OCI-LY7 (cell line): ENCODE data around the gene DNER. TPM values are rescaled to one million over a fixed set of nuclear protein-coding genes. Genes with fewer than 3 reads are reported as not detected.

Experiments
- BruUV-seq: library from RNA; stranded (reverse); fragments of 400-500 nt; replicated peaks from 2 replicates; lab custom pipeline; 2021; lab: Mats Ljungman, UMichigan
- CTCF ChIA-PET: fragments of 300-600 bp; sonication (Branson Sonifier 250); formaldehyde crosslinking; loops from one replicate; lab custom pipeline; 2022; ENCODE audit warnings: antibody characterized with exemption; ENCODE audit not compliant: unreplicated experiment; lab: Charles Lee
- POLR2A ChIA-PET: fragments of 300-600 bp; sonication (Branson Sonifier 250); formaldehyde crosslinking; loops from one replicate; lab custom pipeline; 2022; ENCODE audit warnings: antibody characterized with exemption; lab: Charles Lee
- DNase-seq: peaks from one replicate; pipeline ENCODE4 v3.0.0-alpha.2; 2015; ENCODE audit warnings: low spot score
- H2AFZ ChIP-seq: fragments of 200-600 bp; sonication (generic), shearing (Covaris generic); 2 replicates; pipeline ENCODE4 v1.6.1; 2014; ENCODE audit warnings: mild to moderate bottlenecking, antibody characterized with exemption, low read length, moderate library complexity
- H3K27ac ChIP-seq: fragments of 200-600 bp; sonication (generic); 2 replicates; pipeline ENCODE4 v1.5.1; 2014; ENCODE audit warnings: mixed run types, low read depth, mild to moderate bottlenecking, moderate library complexity, low read length, inconsistent platforms; ENCODE audit not compliant: poor library complexity, severe bottlenecking
- H3K36me3 ChIP-seq: fragments of 200-600 bp; sonication (generic); 2 replicates; pipeline ENCODE4 v1.6.1; 2014; ENCODE audit warnings: mild to moderate bottlenecking, antibody characterized with exemption, low read length, moderate library complexity, mixed read lengths; ENCODE audit not compliant: insufficient read depth
- H3K4me1 ChIP-seq: fragments of 200-600 bp; sonication (generic); 2 replicates; pipeline ENCODE4 v1.5.1; 2014; ENCODE audit warnings: mild to moderate bottlenecking, low read length; ENCODE audit not compliant: insufficient read depth, poor library complexity, severe bottlenecking
- H3K4me2 ChIP-seq: fragments of 200-600 bp; sonication (generic); 2 replicates; pipeline ENCODE4 v1.6.1; 2014; ENCODE audit warnings: mild to moderate bottlenecking, low read length
- H3K4me3 ChIP-seq: fragments of 200-600 bp; sonication (generic); 2 replicates; pipeline ENCODE4 v1.5.1; 2014; ENCODE audit warnings: mild to moderate bottlenecking, low read depth, low read length; ENCODE audit not compliant: poor library complexity, severe bottlenecking
- H3K79me2 ChIP-seq: fragments of 200-600 bp; sonication (generic); 2 replicates; pipeline ENCODE4 v1.6.1; 2016; ENCODE audit warnings: low read depth, mild to moderate bottlenecking, low read length, moderate library complexity, mixed read lengths; ENCODE audit not compliant: insufficient read depth
- H3K9me2 ChIP-seq: fragments of 200-600 bp; sonication (generic); 2 replicates; pipeline ENCODE4 v1.6.1; 2016; ENCODE audit warnings: mild to moderate bottlenecking, low read length, mixed read lengths; ENCODE audit not compliant: insufficient read depth
- H3K9me3 ChIP-seq: fragments of 200-600 bp; sonication (generic); 2 replicates; pipeline ENCODE4 v1.6.1; 2014; ENCODE audit warnings: mild to moderate bottlenecking, mixed run types, low read length, mixed read lengths
- H4K20me1 ChIP-seq: fragments of 200-600 bp; sonication (generic); 2 replicates; pipeline ENCODE4 v1.6.1; 2014; ENCODE audit warnings: mild to moderate bottlenecking, antibody characterized with exemption, low read length, moderate library complexity, mixed read lengths; ENCODE audit not compliant: insufficient read depth
- EZH2phosphoT487 ChIP-seq: fragments of 200-600 bp; sonication (generic); IDR thresholded peaks from 2 replicates; pipeline ENCODE4 v1.6.1; 2018; ENCODE audit warnings: low read depth, borderline replicate concordance, mild to moderate bottlenecking, mixed run types, antibody characterized with exemption, low read length, moderate library complexity, mixed read lengths
- intact Hi-C: fragments of 100-400 bp; cut with micrococcal nuclease; formaldehyde crosslinking; loops from one replicate; pipeline ENCODE4 v1.10.0; 2022; ENCODE audit not compliant: unreplicated experiment
- total RNA-seq, 2 experiments: library from RNA; depleted of rRNA in 1 of 2; stranded (reverse); fragments of >200 nt in 1 of 2; shearing (Covaris generic) in 1 of 2; gene quantifications; 2 replicates each; pipeline ENCODE4 v1.2.3, GENCODE V29; 2014 to 2022
- TF ChIP-seq, protein P1 (sequence below): fragments of 200-600 bp; sonication (generic); conservative IDR thresholded peaks from 2 replicates; pipeline ENCODE4 v1.5.1; 2014; ENCODE audit warnings: mild to moderate bottlenecking, antibody characterized with exemption, low read length, moderate library complexity, mixed read lengths

The DNER gene
- total RNA-seq, 2 experiments from 2014 or later = not detected

DNA sequence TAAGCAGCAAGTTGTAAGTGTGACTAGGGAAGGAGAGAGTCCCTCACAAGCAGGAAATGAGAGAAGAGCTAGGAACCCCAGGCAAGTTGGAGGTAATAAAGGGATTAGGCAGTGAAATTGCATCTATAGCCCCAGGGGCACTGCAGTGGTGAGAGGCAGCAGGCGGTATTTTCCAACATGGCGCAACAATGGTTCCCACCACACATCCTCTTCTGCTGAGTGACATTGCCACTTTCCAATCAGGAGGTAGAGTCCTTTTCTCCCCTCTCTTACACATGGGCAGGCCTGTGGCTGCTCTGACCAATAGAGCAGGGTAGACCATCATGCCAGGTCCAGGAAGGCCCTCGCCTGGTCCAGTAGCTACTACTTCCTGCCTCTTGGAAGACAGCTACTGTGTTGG lies 86.6 kb downstream of the DNER start:
- no peak overlapping the region for H3K27ac ChIP-seq
- BruUV-seq = no TSS peak
- POLR2A ChIA-PET = interaction anchor here (0.6 kb wide), 1 partner anchor 201 kb away, joined by 3 read pairs; no protein-coding TSS in a partner anchor
- no peak for DNase-seq
- intact Hi-C loops = no loop called here
- no peaks in the 10 kb centered on the region for H4K20me1 ChIP-seq
- no peaks in the 10 kb centered on the region for H3K9me3 ChIP-seq
- H3K4me3 ChIP-seq = no peak overlapping the region
- no peak overlapping the region for H2AFZ ChIP-seq
- no peaks in the 10 kb centered on the region for H3K9me2 ChIP-seq
- no peaks in the 10 kb centered on the region for H3K36me3 ChIP-seq
- CTCF ChIA-PET = interaction anchor here (1.0 kb wide), 1 partner anchor 50 kb away, joined by 3 read pairs; no protein-coding TSS in a partner anchor
- no peaks in the 10 kb centered on the region for H3K4me1 ChIP-seq
- no peaks in the 10 kb centered on the region for H3K79me2 ChIP-seq
- TF ChIP-seq, protein P1, sequence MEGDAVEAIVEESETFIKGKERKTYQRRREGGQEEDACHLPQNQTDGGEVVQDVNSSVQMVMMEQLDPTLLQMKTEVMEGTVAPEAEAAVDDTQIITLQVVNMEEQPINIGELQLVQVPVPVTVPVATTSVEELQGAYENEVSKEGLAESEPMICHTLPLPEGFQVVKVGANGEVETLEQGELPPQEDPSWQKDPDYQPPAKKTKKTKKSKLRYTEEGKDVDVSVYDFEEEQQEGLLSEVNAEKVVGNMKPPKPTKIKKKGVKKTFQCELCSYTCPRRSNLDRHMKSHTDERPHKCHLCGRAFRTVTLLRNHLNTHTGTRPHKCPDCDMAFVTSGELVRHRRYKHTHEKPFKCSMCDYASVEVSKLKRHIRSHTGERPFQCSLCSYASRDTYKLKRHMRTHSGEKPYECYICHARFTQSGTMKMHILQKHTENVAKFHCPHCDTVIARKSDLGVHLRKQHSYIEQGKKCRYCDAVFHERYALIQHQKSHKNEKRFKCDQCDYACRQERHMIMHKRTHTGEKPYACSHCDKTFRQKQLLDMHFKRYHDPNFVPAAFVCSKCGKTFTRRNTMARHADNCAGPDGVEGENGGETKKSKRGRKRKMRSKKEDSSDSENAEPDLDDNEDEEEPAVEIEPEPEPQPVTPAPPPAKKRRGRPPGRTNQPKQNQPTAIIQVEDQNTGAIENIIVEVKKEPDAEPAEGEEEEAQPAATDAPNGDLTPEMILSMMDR = no peak
- no peak for TF ChIP-seq EZH2phosphoT487
- H3K4me2 ChIP-seq = no peak overlapping the region

- intact Hi-C loops = no loop called here
- Histone ChIP-seq H3K27ac (no peak overlapping the region), H3K4me3 (no peak overlapping the region), H4K20me1 (no peaks in the 10 kb centered on the region), H3K4me2 (no peak overlapping the region), H3K9me2 (no peaks in the 10 kb centered on the region), H3K79me2 (no peaks in the 10 kb centered on the region), H3K4me1 (no peaks in the 10 kb centered on the region), H2AFZ (no peak overlapping the region), H3K9me3 (no peaks in the 10 kb centered on the region), H3K36me3 (no peaks in the 10 kb centered on the region)
- TF ChIP-seq, protein P1 = no peak
- TF ChIP-seq EZH2phosphoT487 = no peak
- DNase-seq = no peak
- POLR2A ChIA-PET = interaction anchor here (0.6 to 1.0 kb wide), 3 partner anchors 10 to 98 kb away, joined by 3 read pairs; no protein-coding TSS in a partner anchor
- CTCF ChIA-PET = interaction anchor here (1.2 kb wide), 1 partner anchor 10 kb away, joined by 3 read pairs; no protein-coding TSS in a partner anchor
- BruUV-seq = no TSS peak
Measured at GRCh38 chr2:229622495-229623355, 91.6 kb downstream of the DNER start.

DNA sequence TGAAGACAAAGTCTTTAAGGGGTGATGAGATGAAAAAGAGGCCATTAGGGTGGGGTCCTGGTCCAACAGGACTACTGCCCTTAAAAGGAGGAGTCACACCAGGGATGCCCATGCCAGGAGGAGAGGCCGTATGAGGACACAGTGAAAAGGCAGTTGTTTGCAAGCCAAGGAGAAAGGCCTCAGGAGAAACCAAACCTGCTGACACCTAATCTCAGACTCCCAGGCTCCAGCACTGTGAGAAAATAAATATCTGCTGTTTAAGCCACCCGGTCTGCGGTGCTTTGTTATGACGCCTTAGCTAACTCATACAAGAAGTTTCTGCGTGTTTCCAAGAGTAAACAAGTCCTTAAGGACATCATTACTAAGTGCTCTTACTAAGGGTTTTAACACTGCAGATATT lies 93.6 kb downstream of the DNER start:
- Histone ChIP-seq H3K4me3 (no peak overlapping the region), H3K36me3 (no peaks in the 10 kb centered on the region), H3K4me1 (no peaks in the 10 kb centered on the region), H3K9me3 (no peaks in the 10 kb centered on the region), H3K9me2 (no peaks in the 10 kb centered on the region), H3K4me2 (no peak overlapping the region), H3K27ac (no peak overlapping the region), H2AFZ (no peak overlapping the region), H3K79me2 (no peaks in the 10 kb centered on the region), H4K20me1 (no peaks in the 10 kb centered on the region)
- ChIA-PET CTCF (no interaction called here), POLR2A (no interaction called here)
- BruUV-seq = no TSS peak
- intact Hi-C loops = no loop called here
- no peak for DNase-seq
- TF ChIP-seq, protein P1 = no peak
- no peak for TF ChIP-seq EZH2phosphoT487
